Suprapubic skin (tissue), 4 donors: ENCODE data around the gene ATP13A5. TPM values are rescaled to one million over a fixed set of nuclear protein-coding genes. Genes with fewer than 3 reads are reported as not detected.

Source experiments
- DNase-seq, 2 donors: peaks; one replicate each; pipeline ENCODE4 v3.0.0-alpha.2; 2019; ENCODE audit warnings: low spot score in 2 of 2
- H3K27ac ChIP-seq: fragments of 200-600 bp; sonication (generic); one replicate; pipeline ENCODE4 v1.5.1; 2019
- H3K27me3 ChIP-seq: fragments of 200-600 bp; sonication (generic); one replicate; pipeline ENCODE4 v1.5.1; 2019
- H3K36me3 ChIP-seq: fragments of 200-600 bp; sonication (generic); one replicate; pipeline ENCODE4 v1.5.1; 2019
- H3K4me1 ChIP-seq: fragments of 200-600 bp; sonication (generic); one replicate; pipeline ENCODE4 v1.5.1; 2019
- H3K4me3 ChIP-seq: fragments of 200-600 bp; sonication (generic); one replicate; pipeline ENCODE4 v1.5.1; 2019; ENCODE audit warnings: mild to moderate bottlenecking
- H3K9me3 ChIP-seq: fragments of 200-600 bp; sonication (generic); one replicate; pipeline ENCODE4 v1.5.1; 2019
- EP300 ChIP-seq: sonication (generic); formaldehyde crosslinking; IDR thresholded peaks from one replicate; pipeline ENCODE4 v1.6.1; 2017; ENCODE audit warnings: antibody characterized with exemption
- POLR2A ChIP-seq, 2 donors: fragments of 450-650 bp; IDR thresholded peaks; one replicate each; pipeline ENCODE4 v1.6.1; 2017; ENCODE audit warnings: antibody characterized with exemption in 2 of 2, mild to moderate bottlenecking in 2 of 2, moderate library complexity in 2 of 2
- POLR2AphosphoS5 ChIP-seq, 3 donors: sonication (generic); formaldehyde crosslinking; IDR thresholded peaks; one replicate each; pipeline ENCODE4 v1.6.1; 2017; ENCODE audit warnings: antibody characterized with exemption in 3 of 3
- WGBS: methylation state at CpG from one replicate; pipeline ENCODE4 v1.1.5; 2018; 5-methylcytosine and 5-hydroxymethylcytosine counted together
- total RNA-seq, 4 donors: library from RNA; depleted of rRNA; stranded (reverse); fragments of >200 nt; gene quantifications; one replicate each; pipeline ENCODE4 v1.1.0, GENCODE V29; 2016
- TF ChIP-seq, protein P1 (sequence below), 2 donors: fragments of 200-600 bp in 1 of 2; fragments of 450-650 bp in 1 of 2; sonication (generic) in 1 of 2; IDR thresholded peaks; one replicate each; pipeline ENCODE4 v1.5.1; 2016 to 2019; ENCODE audit warnings: antibody characterized with exemption in 2 of 2, mild to moderate bottlenecking in 1 of 2, moderate library complexity in 1 of 2

The ATP13A5 gene
- total RNA-seq, 4 donors from 2014 or later, result 1.1 to 9.8 (median 4.2) TPM

- Histone ChIP-seq H3K36me3 (no peaks in the 10 kb centered on the region), H3K4me3 (no peak overlapping the region), H3K4me1 (no peaks in the 10 kb centered on the region), H3K9me3 (no peaks in the 10 kb centered on the region), H3K27me3 (no peaks in the 10 kb centered on the region), H3K27ac (no peak overlapping the region)
- no peak for DNase-seq
- no peak for TF ChIP-seq EP300
- no peak for TF ChIP-seq POLR2A (IDR thresholded peaks at IDR 0.05)
- no peak for TF ChIP-seq POLR2AphosphoS5 (IDR thresholded peaks at IDR 0.05)
- TF ChIP-seq, protein P1, sequence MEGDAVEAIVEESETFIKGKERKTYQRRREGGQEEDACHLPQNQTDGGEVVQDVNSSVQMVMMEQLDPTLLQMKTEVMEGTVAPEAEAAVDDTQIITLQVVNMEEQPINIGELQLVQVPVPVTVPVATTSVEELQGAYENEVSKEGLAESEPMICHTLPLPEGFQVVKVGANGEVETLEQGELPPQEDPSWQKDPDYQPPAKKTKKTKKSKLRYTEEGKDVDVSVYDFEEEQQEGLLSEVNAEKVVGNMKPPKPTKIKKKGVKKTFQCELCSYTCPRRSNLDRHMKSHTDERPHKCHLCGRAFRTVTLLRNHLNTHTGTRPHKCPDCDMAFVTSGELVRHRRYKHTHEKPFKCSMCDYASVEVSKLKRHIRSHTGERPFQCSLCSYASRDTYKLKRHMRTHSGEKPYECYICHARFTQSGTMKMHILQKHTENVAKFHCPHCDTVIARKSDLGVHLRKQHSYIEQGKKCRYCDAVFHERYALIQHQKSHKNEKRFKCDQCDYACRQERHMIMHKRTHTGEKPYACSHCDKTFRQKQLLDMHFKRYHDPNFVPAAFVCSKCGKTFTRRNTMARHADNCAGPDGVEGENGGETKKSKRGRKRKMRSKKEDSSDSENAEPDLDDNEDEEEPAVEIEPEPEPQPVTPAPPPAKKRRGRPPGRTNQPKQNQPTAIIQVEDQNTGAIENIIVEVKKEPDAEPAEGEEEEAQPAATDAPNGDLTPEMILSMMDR (IDR thresholded peaks at IDR 0.05), result no peak
- WGBS, result 40% methylated on average over 11 of the region's 11 CpGs
These were observed 30.7 kb downstream of the ATP13A5 start for GRCh38 chr3:193347521-193348501.

DNA sequence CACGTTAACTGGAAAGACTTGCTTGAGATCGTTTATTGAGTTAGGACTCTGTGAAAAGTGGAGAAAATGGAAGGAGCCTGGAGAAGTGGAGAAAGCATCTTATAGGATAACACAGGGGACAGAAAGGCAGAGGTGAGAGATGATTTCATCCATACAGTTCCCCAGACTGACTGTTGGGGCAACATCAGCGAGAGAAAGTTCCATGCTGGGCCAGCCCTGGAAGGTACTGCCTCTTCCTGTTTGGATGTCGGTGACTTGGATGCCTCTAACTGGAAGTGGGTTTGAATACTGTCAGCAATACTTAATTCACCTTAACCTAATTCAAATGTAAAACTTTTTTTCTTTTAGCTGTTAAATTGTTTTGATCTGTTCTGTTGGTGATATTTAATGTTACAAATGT lies 32.3 kb downstream of the ATP13A5 start:
- WGBS, result 77% methylated on average over 4 of the region's 4 CpGs

GRCh38 chr3:193345431-193345830 lies 33.1 kb downstream of the ATP13A5 start:
- 70% methylated on average over 3 of the region's 3 CpGs for WGBS
- DNase-seq, result no peak
- Histone ChIP-seq H3K4me1 (no peaks in the 10 kb centered on the region), H3K27me3 (no peaks in the 10 kb centered on the region), H3K9me3 (no peaks in the 10 kb centered on the region), H3K36me3 (no peaks in the 10 kb centered on the region), H3K4me3 (no peak overlapping the region), H3K27ac (no peak overlapping the region)
- TF ChIP-seq EP300, result no peak

More for the DNA sequence above, 32.3 kb downstream of the ATP13A5 start:
- no peak for DNase-seq
- Histone ChIP-seq H3K27ac (no peak overlapping the region), H3K27me3 (no peaks in the 10 kb centered on the region), H3K9me3 (no peaks in the 10 kb centered on the region), H3K4me1 (no peaks in the 10 kb centered on the region), H3K4me3 (no peak overlapping the region), H3K36me3 (no peaks in the 10 kb centered on the region)
- TF ChIP-seq POLR2A (IDR thresholded peaks at IDR 0.05) (no peak), POLR2AphosphoS5 (IDR thresholded peaks at IDR 0.05) (no peak), EP300 (no peak)

DNA sequence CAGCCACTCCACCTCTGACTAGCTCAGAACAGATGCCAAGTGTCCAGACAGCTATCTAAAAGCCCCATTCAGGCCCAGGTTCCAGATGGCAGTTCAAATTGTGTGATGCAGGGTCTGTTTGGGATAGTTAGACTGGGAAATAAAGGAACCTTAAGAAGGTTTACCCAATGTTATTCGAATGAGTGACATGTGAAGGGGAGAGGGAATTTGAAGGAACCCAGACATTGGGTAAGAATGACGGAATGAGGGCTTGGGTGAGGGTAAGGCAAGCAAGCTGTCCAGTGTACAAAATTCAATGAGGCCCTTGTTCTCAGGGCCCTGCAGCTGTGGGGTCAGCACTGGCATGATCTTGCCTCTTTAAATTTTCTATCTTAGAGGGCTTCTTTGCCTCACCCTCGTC lies 34.1 kb downstream of the ATP13A5 start:
- Histone ChIP-seq H3K4me1 (no peaks in the 10 kb centered on the region), H3K36me3 (no peaks in the 10 kb centered on the region), H3K4me3 (no peak overlapping the region), H3K27me3 (no peaks in the 10 kb centered on the region), H3K27ac (no peak overlapping the region), H3K9me3 (no peaks in the 10 kb centered on the region)
- no peak for TF ChIP-seq EP300
- TF ChIP-seq POLR2AphosphoS5 (IDR thresholded peaks at IDR 0.05), result no peak
- no peak for TF ChIP-seq POLR2A (IDR thresholded peaks at IDR 0.05)
- TF ChIP-seq, protein P1 (IDR thresholded peaks at IDR 0.05), result no peak
- DNase-seq, result no peak
- WGBS, result 55% methylated on average over 3 of the region's 3 CpGs

GRCh38 chr3:193343726-193344222 lies 34.8 kb downstream of the ATP13A5 start:
- Histone ChIP-seq H3K4me1 (no peaks in the 10 kb centered on the region), H3K27ac (no peak overlapping the region), H3K4me3 (no peak overlapping the region), H3K9me3 (no peaks in the 10 kb centered on the region), H3K36me3 (no peaks in the 10 kb centered on the region), H3K27me3 (no peaks in the 10 kb centered on the region)
- no peak for DNase-seq
- 94% methylated on average over 4 of the region's 4 CpGs for WGBS
- no peak for TF ChIP-seq POLR2A (IDR thresholded peaks at IDR 0.05)
- TF ChIP-seq, protein P1 (IDR thresholded peaks at IDR 0.05), result no peak
- TF ChIP-seq POLR2AphosphoS5 (IDR thresholded peaks at IDR 0.05), result no peak
- no peak for TF ChIP-seq EP300

GRCh38 chr3:193342551-193342950 lies 36.0 kb downstream of the ATP13A5 start:
- Histone ChIP-seq H3K4me3 (no peak overlapping the region), H3K36me3 (no peaks in the 10 kb centered on the region), H3K9me3 (no peaks in the 10 kb centered on the region), H3K4me1 (no peaks in the 10 kb centered on the region), H3K27me3 (no peaks in the 10 kb centered on the region), H3K27ac (no peak overlapping the region)
- TF ChIP-seq, protein P1 (IDR thresholded peaks at IDR 0.05), result no peak
- TF ChIP-seq EP300 (no peak), POLR2A (IDR thresholded peaks at IDR 0.05) (no peak), POLR2AphosphoS5 (IDR thresholded peaks at IDR 0.05) (no peak)
- no peak for DNase-seq
- 55% methylated on average over 2 of the region's 2 CpGs for WGBS
